ENCODE data around the gene ATOH8. TPM values are rescaled to one million over a fixed set of nuclear protein-coding genes. Genes with fewer than 3 reads are reported as not detected.

ATOH8 gene
- total RNA-seq, 1 experiment from 2014 or later, result 107 TPM

DNA sequence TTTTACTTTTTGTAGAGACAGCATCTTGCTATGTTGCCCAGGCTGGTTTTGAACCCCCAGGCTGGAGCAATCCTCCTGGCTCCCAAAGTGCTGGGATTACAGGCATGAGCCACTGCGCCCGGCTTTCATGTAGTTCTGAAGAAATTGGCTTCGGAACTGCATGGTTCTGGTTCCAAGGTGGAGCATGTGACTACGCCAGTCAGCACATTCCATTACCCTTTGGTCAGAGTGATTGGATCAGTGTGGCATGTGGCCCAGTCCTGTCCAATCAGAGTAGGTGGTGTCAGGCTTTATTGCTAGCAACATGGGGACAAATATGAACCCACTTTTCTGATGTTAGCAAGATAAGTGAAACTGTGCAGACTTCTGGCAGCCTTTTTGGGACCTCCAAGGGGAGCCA, 16.3 kb upstream of the ATOH8 start:
- Histone ChIP-seq H3K36me3 (no peaks in the 10 kb centered on the region), H3K27me3 (no peaks in the 10 kb centered on the region), H3K4me1 (peaks cover 34% of the 10 kb centered on the region), H3K27ac (no peak overlapping the region), H3K9me3 (replicated peaks) (no peaks in the 10 kb centered on the region), H3K4me3 (no peak overlapping the region)
- no peak for DNase-seq

GRCh38 chr2:85737961-85738360, 15.8 kb upstream of the ATOH8 start:
- peaks cover 32% of the 10 kb centered on the region for H3K4me1 ChIP-seq
- no peak for DNase-seq
- no peaks in the 10 kb centered on the region for H3K36me3 ChIP-seq
- no peaks in the 10 kb centered on the region for H3K27me3 ChIP-seq
- no peak overlapping the region for H3K27ac ChIP-seq
- no peak overlapping the region for H3K4me3 ChIP-seq
- H3K9me3 ChIP-seq (replicated peaks), result no peaks in the 10 kb centered on the region

GRCh38 chr2:85740193-85740592, 13.6 kb upstream of the ATOH8 start:
- no peak overlapping the region for H3K27ac ChIP-seq
- H3K36me3 ChIP-seq, result no peaks in the 10 kb centered on the region
- H3K27me3 ChIP-seq, result no peaks in the 10 kb centered on the region
- H3K9me3 ChIP-seq (replicated peaks), result no peaks in the 10 kb centered on the region
- DNase-seq, result no peak
- H3K4me3 ChIP-seq, result no peak overlapping the region
- peaks cover 38% of the 10 kb centered on the region for H3K4me1 ChIP-seq

- Histone ChIP-seq H3K27ac (peak overlapping the region; percentile 95), H3K4me1 (peaks cover 49% of the 10 kb centered on the region), H3K36me3 (no peaks in the 10 kb centered on the region), H3K9me3 (replicated peaks) (no peaks in the 10 kb centered on the region), H3K27me3 (no peaks in the 10 kb centered on the region), H3K4me3 (peak overlapping the region; percentile 27)
- DNase-seq, result no peak
These were observed 12.5 kb upstream of the ATOH8 start for GRCh38 chr2:85741211-85741832.

GRCh38 chr2:85741833-85742455, 11.8 kb upstream of the ATOH8 start:
- peak; percentile 91 to 94 for DNase-seq
- H3K4me3 ChIP-seq, result peak overlapping the region; percentile 27
- H3K27ac ChIP-seq, result peak overlapping the region; percentile 95
- no peaks in the 10 kb centered on the region for H3K27me3 ChIP-seq
- no peaks in the 10 kb centered on the region for H3K36me3 ChIP-seq
- no peaks in the 10 kb centered on the region for H3K9me3 ChIP-seq (replicated peaks)
- peaks cover 51% of the 10 kb centered on the region for H3K4me1 ChIP-seq

DNA sequence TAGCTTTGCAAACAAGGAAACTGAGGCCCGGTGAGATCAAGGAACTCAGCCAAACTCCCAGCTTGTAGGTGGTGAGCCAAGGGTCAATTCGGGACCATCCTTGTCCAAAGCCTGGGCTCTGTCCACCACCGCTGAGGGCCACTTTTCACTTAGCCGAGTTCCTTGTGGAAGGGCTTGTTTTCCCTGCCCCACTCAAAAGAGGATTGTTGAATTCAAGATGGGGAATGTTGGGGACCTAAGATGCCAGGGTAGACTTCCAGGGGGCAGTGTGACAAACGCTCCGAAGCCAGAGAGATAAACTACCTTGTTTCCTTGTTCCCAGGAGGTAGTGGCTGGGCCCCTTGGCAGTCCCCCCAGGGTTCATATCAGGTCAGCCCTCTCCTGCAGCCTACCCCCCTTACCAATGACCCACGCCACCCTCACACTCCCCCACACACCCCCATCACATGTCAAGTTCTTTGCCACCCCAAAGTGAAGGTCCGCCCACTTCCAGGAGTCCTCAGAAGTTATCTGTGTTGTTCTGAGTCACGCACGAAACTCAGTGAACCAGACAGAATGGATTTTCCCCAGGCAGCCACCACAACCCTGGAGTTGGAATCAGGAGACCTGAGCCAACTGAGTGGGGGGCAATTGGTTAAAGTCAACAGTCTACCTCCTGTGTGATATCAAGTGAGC, 10.3 kb upstream of the ATOH8 start:
- H3K36me3 ChIP-seq, result no peaks in the 10 kb centered on the region
- peak overlapping the region; percentile 95 for H3K27ac ChIP-seq
- DNase-seq, result peak; percentile 81
- no peaks in the 10 kb centered on the region for H3K27me3 ChIP-seq
- no peaks in the 10 kb centered on the region for H3K9me3 ChIP-seq (replicated peaks)
- no peak overlapping the region for H3K4me3 ChIP-seq
- peaks cover 51% of the 10 kb centered on the region for H3K4me1 ChIP-seq

GRCh38 chr2:85744055-85744454, 9.7 kb upstream of the ATOH8 start:
- peak overlapping the region; percentile 95 for H3K27ac ChIP-seq

GRCh38 chr2:85744741-85745601, 8.8 kb upstream of the ATOH8 start:
- Histone ChIP-seq H3K27me3 (no peaks in the 10 kb centered on the region), H3K36me3 (no peaks in the 10 kb centered on the region), H3K4me3 (peak overlapping the region; percentile 32), H3K27ac (peak overlapping the region; percentile 95), H3K4me1 (peaks cover 51% of the 10 kb centered on the region), H3K9me3 (replicated peaks) (no peaks in the 10 kb centered on the region)
- peak; percentile 96 to 98 for DNase-seq

More at GRCh38 chr2:85744055-85744454, 9.7 kb upstream of the ATOH8 start:
- Histone ChIP-seq H3K36me3 (no peaks in the 10 kb centered on the region), H3K4me1 (peaks cover 51% of the 10 kb centered on the region), H3K27me3 (no peaks in the 10 kb centered on the region), H3K4me3 (no peak overlapping the region), H3K9me3 (replicated peaks) (no peaks in the 10 kb centered on the region)
- no peak for DNase-seq

DNA sequence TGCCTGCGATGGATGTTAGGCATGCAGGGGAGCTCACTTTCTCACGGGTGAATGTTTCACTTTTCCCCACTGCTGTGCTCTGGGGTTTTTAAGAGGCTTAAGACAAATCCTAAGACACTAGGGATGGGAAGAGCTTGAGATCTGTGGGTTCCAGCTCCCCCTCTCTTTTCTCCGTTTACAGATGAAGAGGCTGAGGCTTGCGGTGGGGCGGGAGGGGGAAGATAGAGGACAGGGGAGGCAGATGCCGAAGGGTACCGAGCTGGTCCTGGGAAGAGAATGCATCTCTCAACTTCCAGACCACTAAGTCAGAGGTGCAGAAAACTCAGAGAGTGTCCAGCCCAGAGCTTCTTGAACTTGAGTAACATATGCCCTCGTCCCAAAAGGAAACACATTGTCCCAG, 8.2 kb upstream of the ATOH8 start:
- Histone ChIP-seq H3K27me3 (no peaks in the 10 kb centered on the region), H3K36me3 (no peaks in the 10 kb centered on the region), H3K4me3 (peak overlapping the region; percentile 32), H3K27ac (peak overlapping the region; percentile 95), H3K9me3 (replicated peaks) (no peaks in the 10 kb centered on the region), H3K4me1 (peaks cover 51% of the 10 kb centered on the region)
- DNase-seq, result no peak

DNA sequence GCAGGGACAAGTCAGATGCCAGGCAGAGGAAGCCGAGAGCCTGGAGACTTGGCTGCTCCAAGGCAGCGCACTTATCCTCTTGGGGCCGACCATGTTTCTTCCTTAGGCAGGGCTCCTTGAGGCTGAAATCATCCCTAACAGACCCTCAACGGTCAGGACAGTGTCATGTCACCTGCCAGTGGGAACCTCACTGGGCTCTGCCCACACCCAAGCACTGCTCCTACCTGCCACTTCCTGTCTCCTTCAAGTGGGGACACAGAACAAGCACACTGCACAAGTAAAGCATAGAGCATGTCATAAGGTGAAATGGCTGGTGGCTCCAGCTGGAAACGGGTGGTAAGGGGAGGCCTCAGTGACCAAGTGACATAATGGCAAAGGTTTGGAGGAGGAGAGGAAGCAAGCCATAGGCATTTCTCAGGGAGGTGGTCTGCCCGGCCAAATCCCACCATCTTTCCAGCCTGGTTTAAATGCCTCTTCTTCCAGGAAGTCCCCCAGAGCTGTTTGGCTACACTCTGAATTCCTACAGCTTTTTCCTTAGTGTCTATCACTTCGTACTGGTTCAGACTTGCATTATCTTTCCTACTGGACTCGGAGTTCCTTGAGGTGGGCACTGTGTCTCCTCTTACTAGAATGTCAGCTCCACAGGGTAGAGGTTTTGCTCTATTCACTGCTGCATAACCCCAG, 7.3 kb upstream of the ATOH8 start:
- DNase-seq, result no peak
- Histone ChIP-seq H3K4me1 (peaks cover 51% of the 10 kb centered on the region), H3K4me3 (no peak overlapping the region), H3K27me3 (no peaks in the 10 kb centered on the region), H3K36me3 (no peaks in the 10 kb centered on the region), H3K9me3 (replicated peaks) (no peaks in the 10 kb centered on the region), H3K27ac (peak overlapping the region; percentile 95)

- Histone ChIP-seq H3K36me3 (no peaks in the 10 kb centered on the region), H3K4me1 (peaks cover 52% of the 10 kb centered on the region), H3K27ac (no peak overlapping the region), H3K27me3 (no peaks in the 10 kb centered on the region), H3K9me3 (replicated peaks) (no peaks in the 10 kb centered on the region), H3K4me3 (no peak overlapping the region)
- DNase-seq, result no peak
These were observed 6.3 kb upstream of the ATOH8 start for GRCh38 chr2:85747441-85747840.

- H3K36me3 ChIP-seq, result no peaks in the 10 kb centered on the region
- H3K9me3 ChIP-seq (replicated peaks), result no peaks in the 10 kb centered on the region
- no peak overlapping the region for H3K4me3 ChIP-seq
- no peaks in the 10 kb centered on the region for H3K27me3 ChIP-seq
- no peak for DNase-seq
- no peak overlapping the region for H3K27ac ChIP-seq
- peaks cover 50% of the 10 kb centered on the region for H3K4me1 ChIP-seq
These were observed 5.6 kb upstream of the ATOH8 start for GRCh38 chr2:85748039-85748734.

DNA sequence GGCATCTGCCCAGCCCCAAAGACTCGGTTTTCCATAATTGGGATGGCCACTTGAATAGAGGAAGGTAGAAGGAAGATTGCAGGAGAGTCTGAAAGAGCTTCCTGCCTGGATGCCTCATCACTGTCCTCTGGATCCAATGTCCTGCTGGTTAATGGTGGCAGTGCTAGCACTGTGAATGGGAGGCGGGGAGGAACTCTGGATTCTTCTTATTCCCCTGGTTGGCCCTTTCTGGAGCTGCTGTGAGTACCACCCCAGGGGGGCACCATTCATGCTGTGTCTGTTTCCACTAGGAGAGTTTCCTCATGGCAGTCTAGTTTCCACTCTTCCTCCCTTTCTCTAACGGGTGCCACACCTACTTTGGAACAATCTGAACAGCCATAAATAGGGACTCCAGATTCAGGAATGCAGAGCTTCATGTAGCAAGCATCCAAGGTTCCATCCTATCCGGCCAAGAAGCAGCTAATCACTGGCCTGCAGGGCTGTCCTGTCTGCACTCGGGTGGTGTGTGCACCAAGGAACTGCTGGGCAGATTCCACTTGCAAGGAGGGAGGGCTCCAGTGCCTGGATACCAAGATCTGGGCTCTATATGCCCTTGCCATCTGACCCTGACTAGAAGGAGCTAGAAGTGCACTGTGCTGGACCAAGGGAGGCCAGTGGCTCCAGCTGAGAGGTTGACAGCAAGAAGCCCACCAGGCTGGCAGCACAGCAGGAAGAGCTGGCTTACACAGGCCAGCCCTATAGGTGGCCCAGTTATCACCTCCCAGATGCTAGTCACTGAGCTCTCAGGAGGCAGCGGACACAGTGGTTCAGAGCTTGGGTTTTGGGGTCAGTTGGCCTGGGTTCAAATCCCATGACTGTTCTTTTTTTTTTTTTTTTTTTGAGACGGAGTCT, 4.6 kb upstream of the ATOH8 start:
- no peaks in the 10 kb centered on the region for H3K27me3 ChIP-seq
- H3K4me3 ChIP-seq, result no peak overlapping the region
- H3K4me1 ChIP-seq, result peaks cover 40% of the 10 kb centered on the region
- DNase-seq, result no peak
- H3K36me3 ChIP-seq, result no peaks in the 10 kb centered on the region
- H3K9me3 ChIP-seq (replicated peaks), result no peaks in the 10 kb centered on the region
- no peak overlapping the region for H3K27ac ChIP-seq
